ENCODE data around the gene GRK6.
A peak's percentile ranks its signal among the peaks of the same experiment; 100 is the strongest.

Gene GRK6

GRCh38 chr5:177468329-177468684, 41.8 kb downstream of the GRK6 start:
- DNase-seq = no peak

- DNase-seq = peak in 38 of 56 donors; percentile 17 to 85 (median 52)
Measured at GRCh38 chr5:177468685-177469628, 42.5 kb downstream of the GRK6 start.

GRCh38 chr5:177469750-177470525, 43.5 kb downstream of the GRK6 start:
- DNase-seq = no peak

GRCh38 chr5:177470759-177471536, 44.5 kb downstream of the GRK6 start:
- DNase-seq = no peak

- no peak for DNase-seq
Measured at GRCh38 chr5:177471610-177472356, 45.3 kb downstream of the GRK6 start.

- no peak for DNase-seq
Measured at GRCh38 chr5:177472460-177473442, 46.3 kb downstream of the GRK6 start.

- DNase-seq = peak in 14 of 56 donors; percentile 13 to 61 (median 38)
Measured at GRCh38 chr5:177473443-177474001, 47.0 kb downstream of the GRK6 start, which contains the start of gene DBN1. TSS of gene DBN1 (minus strand) at chr5:177473634. CDS start at chr5:177473521, 113 bp downstream.

GRCh38 chr5:177474002-177474476, 47.6 kb downstream of the GRK6 start:
- no peak for DNase-seq

- DNase-seq = no peak
Measured at GRCh38 chr5:177474846-177475562, 48.5 kb downstream of the GRK6 start.

GRCh38 chr5:177475563-177476427, 49.3 kb downstream of the GRK6 start:
- no peak for DNase-seq

- no peak for DNase-seq
Measured at GRCh38 chr5:177476531-177477233, 50.2 kb downstream of the GRK6 start.

GRCh38 chr5:177477701-177478477, 51.4 kb downstream of the GRK6 start:
- no peak for DNase-seq

GRCh38 chr5:177478711-177479646, 52.5 kb downstream of the GRK6 start:
- DNase-seq = peak in 5 of 56 donors; percentile 12 to 47 (median 21)

GRCh38 chr5:177479774-177480173, 53.3 kb downstream of the GRK6 start:
- no peak for DNase-seq
